Mesothelial cell of epicardium (in vitro differentiated cells): Measurements from ENCODE around the gene DLK2. TPM values are rescaled to one million over a fixed set of nuclear protein-coding genes. Genes with fewer than 3 reads are reported as not detected.

Experiments
- DNase-seq, 2 experiments: peaks; one replicate each; pipeline ENCODE4 v3.0.0; 2021; ENCODE audit warnings: low spot score in 2 of 2; ENCODE audit not compliant: unreplicated experiment in 2 of 2
- H3K27ac Mint-ChIP-seq: 2 replicates; pipeline ENCODE4 v1.8.0; 2021; ENCODE audit warnings: mixed read lengths
- H3K27me3 Mint-ChIP-seq: 2 replicates; pipeline ENCODE4 v1.8.0; 2021; ENCODE audit warnings: low read depth, mixed read lengths
- H3K36me3 Mint-ChIP-seq: 2 replicates; pipeline ENCODE4 v1.8.0; 2021; ENCODE audit warnings: mixed read lengths
- H3K4me1 Mint-ChIP-seq: 2 replicates; pipeline ENCODE4 v1.8.0; 2021; ENCODE audit warnings: mixed read lengths
- H3K4me3 Mint-ChIP-seq: 2 replicates; pipeline ENCODE4 v1.8.0; 2021; ENCODE audit warnings: mild to moderate bottlenecking, moderate library complexity, mixed read lengths
- H3K9me3 Mint-ChIP-seq: 2 replicates; pipeline ENCODE4 v1.8.0; 2021; ENCODE audit warnings: mixed read lengths
- total RNA-seq: library from RNA; stranded (reverse); gene quantifications from 3 replicates; pipeline ENCODE4 v1.2.1, GENCODE V29; 2021
- TF ChIP-seq, protein P1 (sequence below): fragments of 200-600 bp; sonication (generic); IDR thresholded peaks from one replicate; pipeline ENCODE4 v1.5.0; 2021; ENCODE audit warnings: antibody characterized with exemption; ENCODE audit not compliant: unreplicated experiment

Gene DLK2
- total RNA-seq, 1 donor from 2014 or later: 4.7 TPM

DNA sequence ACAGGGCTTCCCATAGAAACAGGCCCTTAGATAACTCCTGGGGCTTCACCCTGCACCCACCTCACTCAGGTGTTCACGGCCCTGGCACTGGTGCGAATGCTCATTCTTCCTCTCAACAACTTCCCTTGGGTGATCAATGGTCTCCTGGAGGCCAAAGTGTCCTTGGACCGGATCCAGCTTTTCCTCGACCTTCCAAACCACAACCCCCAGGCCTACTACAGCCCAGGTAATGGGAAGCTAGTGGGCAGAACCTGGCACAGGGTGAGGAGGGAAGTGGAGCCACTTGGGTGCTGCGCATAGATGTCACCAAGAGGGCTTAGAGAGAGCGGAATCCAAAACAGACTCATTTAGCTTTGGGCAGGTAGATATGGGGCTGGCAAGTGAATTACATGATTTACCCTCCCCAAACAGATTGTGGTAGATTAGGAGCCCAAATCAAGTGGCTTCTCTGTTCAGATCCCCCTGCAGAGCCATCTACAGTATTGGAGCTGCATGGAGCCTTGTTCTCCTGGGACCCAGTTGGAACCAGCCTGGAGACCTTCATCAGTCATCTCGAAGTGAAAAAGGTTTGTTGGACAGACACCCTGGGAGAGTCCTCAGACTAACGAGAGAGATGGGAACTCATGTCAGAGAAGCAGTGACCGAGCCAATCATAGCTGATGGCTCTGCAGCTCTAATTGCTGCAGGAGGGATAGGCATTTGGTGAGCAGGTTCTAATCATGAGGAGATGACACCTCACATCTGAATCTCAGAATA, 19.5 kb downstream of the DLK2 start:
- H3K27ac Mint-ChIP-seq: peak overlapping the region; percentile 98
- H3K4me3 Mint-ChIP-seq: no peak overlapping the region
- H3K4me1 Mint-ChIP-seq: peaks cover 27% of the 10 kb centered on the region
- no peaks in the 10 kb centered on the region for H3K27me3 Mint-ChIP-seq
- no peaks in the 10 kb centered on the region for H3K9me3 Mint-ChIP-seq
- no peak for DNase-seq
- TF ChIP-seq, protein P1, sequence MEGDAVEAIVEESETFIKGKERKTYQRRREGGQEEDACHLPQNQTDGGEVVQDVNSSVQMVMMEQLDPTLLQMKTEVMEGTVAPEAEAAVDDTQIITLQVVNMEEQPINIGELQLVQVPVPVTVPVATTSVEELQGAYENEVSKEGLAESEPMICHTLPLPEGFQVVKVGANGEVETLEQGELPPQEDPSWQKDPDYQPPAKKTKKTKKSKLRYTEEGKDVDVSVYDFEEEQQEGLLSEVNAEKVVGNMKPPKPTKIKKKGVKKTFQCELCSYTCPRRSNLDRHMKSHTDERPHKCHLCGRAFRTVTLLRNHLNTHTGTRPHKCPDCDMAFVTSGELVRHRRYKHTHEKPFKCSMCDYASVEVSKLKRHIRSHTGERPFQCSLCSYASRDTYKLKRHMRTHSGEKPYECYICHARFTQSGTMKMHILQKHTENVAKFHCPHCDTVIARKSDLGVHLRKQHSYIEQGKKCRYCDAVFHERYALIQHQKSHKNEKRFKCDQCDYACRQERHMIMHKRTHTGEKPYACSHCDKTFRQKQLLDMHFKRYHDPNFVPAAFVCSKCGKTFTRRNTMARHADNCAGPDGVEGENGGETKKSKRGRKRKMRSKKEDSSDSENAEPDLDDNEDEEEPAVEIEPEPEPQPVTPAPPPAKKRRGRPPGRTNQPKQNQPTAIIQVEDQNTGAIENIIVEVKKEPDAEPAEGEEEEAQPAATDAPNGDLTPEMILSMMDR: no peak
- peaks cover 3% of the 10 kb centered on the region for H3K36me3 Mint-ChIP-seq

DNA sequence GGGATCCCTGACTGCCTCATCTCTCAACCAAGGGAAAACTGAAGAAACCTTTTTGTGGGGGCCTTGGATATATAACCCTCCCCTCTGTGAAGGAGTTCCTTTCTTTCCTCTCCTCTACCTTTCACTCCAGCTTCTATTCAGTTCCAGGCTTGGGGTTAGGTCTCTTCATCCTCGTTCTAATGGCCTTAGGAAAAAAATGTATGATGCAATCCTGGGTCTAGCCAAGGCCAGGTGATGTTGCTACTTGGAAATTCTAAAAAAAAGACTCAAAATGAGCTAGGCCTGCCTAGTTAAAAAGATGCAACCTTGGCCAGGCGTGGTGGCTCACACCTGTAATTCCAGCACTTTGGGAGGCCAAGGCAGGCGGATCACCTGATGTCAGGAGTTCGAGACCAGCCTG, 20.4 kb downstream of the DLK2 start:
- TF ChIP-seq, protein P1: no peak
- Mint-ChIP-seq H3K9me3 (no peaks in the 10 kb centered on the region), H3K4me3 (no peak overlapping the region), H3K4me1 (peaks cover 27% of the 10 kb centered on the region), H3K27ac (no peak overlapping the region), H3K36me3 (peaks cover 3% of the 10 kb centered on the region), H3K27me3 (no peaks in the 10 kb centered on the region)
- no peak for DNase-seq

DNA sequence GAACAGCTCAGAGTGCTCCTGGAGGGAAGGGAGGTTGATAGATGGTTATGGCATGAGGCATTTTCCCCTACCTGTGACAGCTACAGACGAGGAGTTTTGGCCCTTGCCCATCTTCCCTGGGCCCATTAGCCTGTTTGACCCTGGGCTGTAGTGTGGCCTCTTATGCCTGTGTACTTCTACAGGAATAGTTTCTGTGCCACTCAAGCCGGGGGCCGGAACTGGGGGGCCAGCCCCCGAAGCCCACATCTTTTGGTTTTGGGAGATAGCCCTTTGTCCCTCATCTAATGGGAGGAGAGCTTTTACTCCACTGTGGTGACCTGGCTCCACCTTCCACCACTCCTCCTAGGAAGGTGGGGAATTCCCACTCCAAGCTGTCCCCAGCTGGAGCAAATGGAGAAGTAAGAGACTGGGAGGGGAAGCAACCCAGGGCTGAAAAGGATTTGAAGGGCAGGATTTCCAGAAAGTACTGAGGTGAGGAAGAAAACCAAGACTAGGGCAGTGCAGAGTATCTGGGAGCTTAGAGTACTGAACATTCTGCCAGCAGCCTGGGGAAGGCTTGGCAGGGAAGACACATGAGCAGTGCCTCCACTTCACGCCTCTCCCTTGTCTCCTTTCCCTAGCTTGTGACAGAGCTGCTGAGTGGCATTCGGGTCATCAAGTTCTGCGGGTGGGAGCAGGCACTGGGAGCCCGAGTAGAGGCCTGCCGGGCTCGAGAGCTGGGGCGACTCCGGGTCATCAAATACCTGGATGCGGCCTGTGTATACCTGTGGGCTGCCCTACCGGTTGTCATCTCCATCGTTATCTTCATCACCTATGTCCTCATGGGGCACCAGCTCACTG, 21.1 kb downstream of the DLK2 start:
- DNase-seq: no peak
- TF ChIP-seq, protein P1: no peak
- no peaks in the 10 kb centered on the region for H3K27me3 Mint-ChIP-seq
- H3K9me3 Mint-ChIP-seq: no peaks in the 10 kb centered on the region
- peaks cover 27% of the 10 kb centered on the region for H3K4me1 Mint-ChIP-seq
- H3K27ac Mint-ChIP-seq: peak overlapping the region; percentile 81
- peaks cover 3% of the 10 kb centered on the region for H3K36me3 Mint-ChIP-seq
- H3K4me3 Mint-ChIP-seq: no peak overlapping the region

DNA sequence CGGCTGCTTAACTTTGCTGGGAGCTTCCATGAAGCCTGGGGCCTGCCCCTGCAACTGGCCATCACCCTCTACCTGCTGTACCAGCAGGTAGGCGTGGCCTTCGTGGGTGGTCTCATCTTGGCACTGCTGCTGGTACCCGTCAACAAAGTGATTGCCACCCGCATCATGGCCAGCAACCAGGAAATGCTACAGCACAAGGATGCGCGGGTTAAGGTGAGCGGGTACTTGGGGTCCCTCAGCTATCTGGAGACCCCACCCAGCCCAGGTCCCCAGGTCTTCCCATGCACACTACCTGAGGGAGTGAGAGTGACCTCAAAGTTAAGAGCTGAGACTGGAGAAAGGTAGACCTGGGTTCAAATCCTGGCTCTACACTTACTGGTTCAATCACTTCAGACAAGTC, 22.2 kb downstream of the DLK2 start:
- TF ChIP-seq, protein P1: no peak
- peaks cover 36% of the 10 kb centered on the region for H3K4me1 Mint-ChIP-seq
- H3K9me3 Mint-ChIP-seq: no peaks in the 10 kb centered on the region
- H3K27me3 Mint-ChIP-seq: no peaks in the 10 kb centered on the region
- no peak for DNase-seq
- no peak overlapping the region for H3K27ac Mint-ChIP-seq
- H3K36me3 Mint-ChIP-seq: peaks cover 4% of the 10 kb centered on the region
- no peak overlapping the region for H3K4me3 Mint-ChIP-seq

DNA sequence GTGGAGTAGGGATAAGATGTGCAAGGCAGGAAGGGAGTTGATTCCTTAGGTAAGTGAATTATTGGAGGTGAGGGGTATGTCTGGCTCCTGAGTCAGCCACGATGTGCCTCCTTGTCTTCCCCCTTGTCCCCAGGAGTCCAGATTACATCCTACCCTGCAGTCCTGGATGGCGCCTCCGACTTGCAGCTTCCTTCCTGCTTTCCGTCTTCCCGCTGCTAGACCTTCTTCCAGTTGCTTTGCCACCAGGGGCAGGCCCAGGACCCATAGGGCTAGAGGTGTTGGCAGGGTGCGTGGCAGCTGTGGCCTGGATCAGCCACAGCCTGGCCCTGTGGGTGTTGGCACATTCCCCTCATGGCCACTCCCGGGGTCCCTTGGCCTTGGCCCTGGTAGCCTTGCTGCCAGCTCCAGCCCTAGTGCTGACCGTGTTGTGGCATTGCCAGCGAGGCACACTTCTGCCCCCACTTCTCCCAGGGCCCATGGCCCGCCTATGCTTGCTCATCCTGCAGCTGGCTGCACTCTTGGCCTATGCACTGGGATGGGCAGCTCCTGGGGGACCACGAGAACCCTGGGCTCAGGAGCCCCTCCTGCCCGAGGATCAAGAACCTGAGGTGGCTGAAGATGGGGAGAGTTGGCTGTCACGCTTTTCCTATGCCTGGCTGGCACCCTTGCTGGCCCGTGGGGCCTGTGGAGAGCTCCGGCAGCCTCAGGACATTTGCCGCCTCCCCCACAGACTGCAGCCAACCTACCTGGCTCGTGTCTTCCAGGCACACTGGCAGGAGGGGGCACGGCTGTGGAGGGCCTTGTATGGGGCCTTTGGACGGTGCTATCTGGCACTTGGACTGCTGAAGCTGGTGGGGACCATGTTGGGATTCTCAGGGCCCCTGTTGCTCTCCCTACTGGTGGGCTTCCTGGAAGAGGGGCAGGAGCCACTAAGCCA, 23.1 kb downstream of the DLK2 start:
- TF ChIP-seq, protein P1: no peak
- peaks cover 32% of the 10 kb centered on the region for H3K4me1 Mint-ChIP-seq
- no peaks in the 10 kb centered on the region for H3K27me3 Mint-ChIP-seq
- H3K27ac Mint-ChIP-seq: no peak overlapping the region
- no peak overlapping the region for H3K4me3 Mint-ChIP-seq
- H3K36me3 Mint-ChIP-seq: peaks cover 4% of the 10 kb centered on the region
- H3K9me3 Mint-ChIP-seq: no peaks in the 10 kb centered on the region
- DNase-seq: no peak
